SU-DHL-6 (cell line): ENCODE measurements around the gene ITGB5.

Experiments used
- H2AFZ ChIP-seq: fragments of 200-600 bp; sonication (generic); 2 replicates; pipeline ENCODE4 v1.6.1; 2014; ENCODE audit warnings: low read depth, mild to moderate bottlenecking, moderate library complexity, mixed read lengths, antibody characterized with exemption, low read length; ENCODE audit not compliant: severe bottlenecking
- H3F3A ChIP-seq: fragments of 200-600 bp; shearing (Covaris generic); 2 replicates; pipeline ENCODE4 v1.6.0; 2016; ENCODE audit warnings: antibody characterized with exemption, mild to moderate bottlenecking; ENCODE audit not compliant: insufficient read depth
- H3K27ac ChIP-seq: fragments of 200-600 bp; sonication (generic); 2 replicates; pipeline ENCODE4 v1.5.1; 2016; ENCODE audit warnings: low read depth, mild to moderate bottlenecking, low read length, moderate library complexity, mixed read lengths
- H3K27me3 ChIP-seq: fragments of 200-600 bp; sonication (generic), shearing (Covaris generic); 2 replicates; pipeline ENCODE4 v1.6.0; 2014; ENCODE audit warnings: mild to moderate bottlenecking, low read length
- H3K36me3 ChIP-seq: fragments of 200-600 bp; sonication (generic); 2 replicates; pipeline ENCODE4 v1.6.1; 2014; ENCODE audit warnings: mild to moderate bottlenecking, low read length, mixed read lengths
- H3K4me2 ChIP-seq: fragments of 300-600, 200-600 bp; shearing (Covaris generic), sonication (generic); 2 replicates; pipeline ENCODE4 v1.6.0; 2014; ENCODE audit warnings: low read length, low read depth, mild to moderate bottlenecking; ENCODE audit not compliant: poor library complexity, severe bottlenecking
- H3K4me3 ChIP-seq: fragments of 200-600 bp; sonication (generic); 2 replicates; pipeline ENCODE4 v1.5.1; 2014; ENCODE audit warnings: antibody characterized with exemption, low read length, mild to moderate bottlenecking, mixed read lengths; ENCODE audit not compliant: insufficient read depth, poor library complexity, severe bottlenecking
- H3K79me2 ChIP-seq: fragments of 200-600 bp; sonication (generic); 2 replicates; pipeline ENCODE4 v1.6.1; 2014; ENCODE audit warnings: mild to moderate bottlenecking, low read length, moderate library complexity; ENCODE audit not compliant: insufficient read depth
- H3K9ac ChIP-seq: fragments of 200-600 bp; sonication (generic); 2 replicates; pipeline ENCODE4 v1.7.0; 2014; ENCODE audit warnings: mild to moderate bottlenecking, low read length
- H3K9me2 ChIP-seq: fragments of 200-600 bp; sonication (generic); replicated peaks from 2 replicates; pipeline ENCODE4 v1.6.1; 2014; ENCODE audit warnings: low read length; ENCODE audit not compliant: insufficient read depth
- H3K9me3 ChIP-seq: fragments of 200-600 bp; sonication (generic); 2 replicates; pipeline ENCODE4 v1.6.1; 2014; ENCODE audit warnings: low read length, mixed read lengths; ENCODE audit not compliant: insufficient read depth
- H4K20me1 ChIP-seq: fragments of 200-600 bp; sonication (generic); 2 replicates; pipeline ENCODE4 v1.6.1; 2014; ENCODE audit warnings: low read depth, mild to moderate bottlenecking, antibody characterized with exemption, low read length, moderate library complexity, mixed read lengths
- CTCF ChIP-seq: fragments of 200-600 bp; sonication (generic); IDR thresholded peaks from one replicate; pipeline ENCODE4 v1.5.1; 2017; ENCODE audit warnings: antibody characterized with exemption, mild to moderate bottlenecking, low read length, moderate library complexity; ENCODE audit not compliant: insufficient read depth, poor library complexity, severe bottlenecking
- EZH2phosphoT487 ChIP-seq: fragments of 200-600 bp; sonication (generic), shearing (Covaris generic); conservative IDR thresholded peaks from 2 replicates; pipeline ENCODE4 v1.6.1; 2018; ENCODE audit warnings: mild to moderate bottlenecking, antibody characterized with exemption, low read length, moderate library complexity, mixed read lengths

Gene ITGB5

DNA sequence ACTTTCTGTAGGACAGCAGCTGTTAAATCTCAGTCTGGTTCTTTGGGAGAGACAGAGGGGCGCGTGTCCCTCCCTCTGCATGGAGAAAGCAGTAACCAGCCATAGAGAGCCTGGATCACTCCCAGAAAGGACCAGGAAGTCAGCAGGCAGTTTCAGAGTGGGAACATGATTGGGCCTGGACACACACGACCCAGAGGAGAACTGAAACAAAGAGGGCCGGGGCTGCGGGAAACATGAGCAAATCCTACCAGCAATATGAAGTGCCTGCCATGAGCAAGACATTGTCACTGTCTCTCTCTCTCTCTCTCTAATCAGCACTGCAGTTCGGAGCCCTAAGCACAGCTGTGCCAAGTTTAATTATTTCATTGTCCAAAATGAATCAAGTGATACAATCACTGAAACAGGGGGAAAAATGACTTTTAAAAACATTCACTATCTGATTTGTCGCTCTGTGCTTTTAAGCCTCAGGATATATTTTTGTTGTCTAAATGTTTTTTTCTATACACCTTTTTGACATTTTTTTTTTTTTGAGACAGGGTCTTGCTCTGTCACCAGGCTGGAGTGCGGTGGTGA, 29.8 kb upstream of the ITGB5 start:
- Histone ChIP-seq H3K36me3 (no peaks in the 10 kb centered on the region), H3K27ac (no peak overlapping the region), H4K20me1 (no peaks in the 10 kb centered on the region), H3K9me3 (no peaks in the 10 kb centered on the region), H2AFZ (no peak overlapping the region), H3K9me2 (no peaks in the 10 kb centered on the region), H3K27me3 (no peaks in the 10 kb centered on the region), H3K79me2 (no peaks in the 10 kb centered on the region), H3F3A (no peaks in the 10 kb centered on the region), H3K4me3 (no peak overlapping the region), H3K4me2 (no peak overlapping the region), H3K9ac (no peak overlapping the region)
- no peak for TF ChIP-seq CTCF
- TF ChIP-seq EZH2phosphoT487, result no peak

- H3K27ac ChIP-seq, result no peak overlapping the region
- H3K4me2 ChIP-seq, result no peak overlapping the region
- H3K36me3 ChIP-seq, result no peaks in the 10 kb centered on the region
- H3K9me2 ChIP-seq, result no peaks in the 10 kb centered on the region
- TF ChIP-seq CTCF (no peak), EZH2phosphoT487 (no peak)
- no peak overlapping the region for H2AFZ ChIP-seq
- no peaks in the 10 kb centered on the region for H3F3A ChIP-seq
- H4K20me1 ChIP-seq, result no peaks in the 10 kb centered on the region
- no peaks in the 10 kb centered on the region for H3K79me2 ChIP-seq
- no peaks in the 10 kb centered on the region for H3K9me3 ChIP-seq
- no peak overlapping the region for H3K9ac ChIP-seq
- H3K27me3 ChIP-seq, result no peaks in the 10 kb centered on the region; the same call in 1 of the 2 replicates
- no peak overlapping the region for H3K4me3 ChIP-seq
These were observed 28.1 kb upstream of the ITGB5 start for GRCh38 chr3:124915254-124915653.

DNA sequence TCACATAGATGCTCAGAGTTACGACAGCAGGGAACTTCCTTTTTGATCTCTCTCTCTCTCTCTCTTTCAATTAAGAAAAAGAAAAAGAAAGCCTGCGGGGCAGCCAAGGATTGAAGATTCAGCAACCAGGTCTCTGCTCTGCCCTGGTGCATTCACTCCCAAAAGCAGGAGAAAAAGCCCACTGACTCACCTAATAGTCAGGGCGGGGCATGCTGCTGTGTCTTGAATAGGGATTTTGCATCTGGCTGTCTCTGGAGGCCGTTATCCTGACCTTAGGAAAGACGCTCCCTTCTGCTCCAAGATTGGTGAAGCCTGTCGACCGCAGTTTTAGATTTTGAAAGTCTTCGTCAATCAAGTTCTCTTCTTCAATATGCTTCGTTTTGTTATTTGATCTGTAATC, 20.8 kb upstream of the ITGB5 start:
- Histone ChIP-seq H3K9ac (no peak overlapping the region), H3F3A (no peaks in the 10 kb centered on the region), H3K4me2 (no peak overlapping the region), H4K20me1 (no peaks in the 10 kb centered on the region), H3K79me2 (no peaks in the 10 kb centered on the region), H3K27ac (no peak overlapping the region), H2AFZ (no peak overlapping the region), H3K27me3 (no peaks in the 10 kb centered on the region; the same call in 1 of the 2 replicates), H3K9me2 (no peaks in the 10 kb centered on the region), H3K9me3 (no peaks in the 10 kb centered on the region), H3K36me3 (no peaks in the 10 kb centered on the region), H3K4me3 (no peak overlapping the region)
- no peak for TF ChIP-seq CTCF
- no peak for TF ChIP-seq EZH2phosphoT487
